Right lobe of liver (tissue), 6 donors: ENCODE results near the gene R3HDM2. TPM values are rescaled to one million over a fixed set of nuclear protein-coding genes. Genes with fewer than 3 reads are reported as not detected.

Experiments
- ATAC-seq, 4 donors: fragments of 200-7000 bp; cut with Tn5 transposase; one replicate each; pipeline ENCODE4 v1.9.1; 2020; ENCODE audit warnings: mild to moderate bottlenecking in 4 of 4, moderate library complexity in 4 of 4
- DNase-seq, 3 donors: peaks; one replicate each; pipeline ENCODE4 v3.0.0-alpha.2; 2020
- H3K27ac ChIP-seq, 3 donors: fragments of 200-600 bp; one replicate each; pipeline ENCODE4 v1.8.0; 2022
- H3K27me3 ChIP-seq, 2 donors: fragments of 200-600 bp; one replicate each; pipeline ENCODE4 v1.8.0; 2022
- H3K36me3 ChIP-seq, 4 donors: fragments of 200-600 bp; sonication (generic) in 1 of 4; one replicate each; pipeline versions ENCODE4 v1.5.1 to v1.8.0; 2017 to 2022; ENCODE audit warnings: control low read depth in 1 of 4
- H3K4me1 ChIP-seq, 4 donors: fragments of 200-600 bp; sonication (generic) in 1 of 4; one replicate each; pipeline versions ENCODE4 v1.5.1 to v1.8.0; 2017 to 2022; ENCODE audit warnings: control low read depth in 1 of 4
- H3K4me3 ChIP-seq, 3 donors: fragments of 200-600 bp; one replicate each; pipeline ENCODE4 v1.8.0; 2022
- H3K9me3 ChIP-seq, 4 donors: fragments of 200-600 bp; sonication (generic) in 1 of 4; one replicate each; pipeline versions ENCODE4 v1.5.1 to v1.8.0; 2017 to 2022; ENCODE audit warnings: control low read depth in 1 of 4
- POLR2A ChIP-seq: fragments of 450-650 bp; IDR thresholded peaks from one replicate; pipeline ENCODE4 v1.6.1; 2017; ENCODE audit warnings: antibody characterized with exemption, mild to moderate bottlenecking
- WGBS: methylation state at CpG from one replicate; pipeline ENCODE4 v1.1.6; 2018; ENCODE audit warnings: low coverage, low lambda C conversion rate; ENCODE audit not compliant: insufficient coverage; ENCODE audit errors: missing lambda C conversion rate; 5-methylcytosine and 5-hydroxymethylcytosine counted together
- intact Hi-C, 2 donors: fragments of 100-400 bp; cut with DNase I; formaldehyde crosslinking; loops; one replicate each; pipeline versions ENCODE4 v1.11.2 to v1.14.1; 2022
- total RNA-seq, 6 experiments: library from RNA; depleted of rRNA in 2 of 6; stranded (reverse); fragments of >200 nt in 2 of 6; fragmentation: NEBNext Ultra II Directional in 3 of 6; extraction: Animal tissue kit (Norgen Biotek cat#: 25700) in 3 of 6; gene quantifications; one replicate each; pipeline versions ENCODE4 v1.1.0 to v1.2.4, GENCODE V29; 2016 to 2023
- TF ChIP-seq, protein P1 (sequence below), 4 donors: fragments of 200-600 bp in 3 of 4; fragments of 450-650 bp in 1 of 4; IDR thresholded peaks; one replicate each; pipeline versions ENCODE4 v1.5.1 to v1.8.0; 2016 to 2022; ENCODE audit warnings: antibody characterized with exemption in 4 of 4, mild to moderate bottlenecking in 2 of 4
- donor health status: DM: no; HTN: yes; CAD: no.
- donor health status: DM: no; HTN: no; CAD: no.
- donor health status: DM: no; HTN: no; CAD: no.
- donor health status: DM: no; HTN: yes; CAD: no.
- donor health status: DM: no; HTN: yes; CAD: no.

Gene R3HDM2
- total RNA-seq, 6 experiments from 2014 or later = 25.3 to 48.0 (median 35.9) TPM

DNA sequence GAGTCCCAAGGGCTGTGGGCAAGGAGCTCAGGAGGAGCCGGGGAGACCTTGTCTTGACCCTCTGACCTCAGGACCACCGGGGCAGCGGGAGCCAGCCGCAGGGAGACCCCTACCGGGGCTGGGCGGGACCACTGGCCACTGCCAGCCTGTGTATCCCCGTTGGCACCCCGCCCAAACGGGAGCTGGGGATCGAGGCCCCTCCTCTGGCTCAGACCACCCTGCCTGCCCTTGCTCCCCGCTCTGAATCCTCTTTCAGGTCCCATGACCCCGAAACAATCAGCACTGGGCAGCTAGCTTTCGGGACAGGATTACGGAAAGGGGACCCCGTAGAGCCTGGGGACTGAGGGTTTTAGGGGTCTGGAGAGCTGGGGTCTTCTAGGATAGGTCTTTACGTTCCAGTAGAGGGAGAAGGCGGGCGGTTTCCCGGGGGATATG is 30.0 kb upstream of the R3HDM2 start:
- no peak overlapping the region for H3K27ac ChIP-seq
- WGBS = 4% methylated on average over 11 of the region's 19 CpGs
- peak overlapping the region; percentile 36 to 53 (median 44) for H3K4me3 ChIP-seq

DNA sequence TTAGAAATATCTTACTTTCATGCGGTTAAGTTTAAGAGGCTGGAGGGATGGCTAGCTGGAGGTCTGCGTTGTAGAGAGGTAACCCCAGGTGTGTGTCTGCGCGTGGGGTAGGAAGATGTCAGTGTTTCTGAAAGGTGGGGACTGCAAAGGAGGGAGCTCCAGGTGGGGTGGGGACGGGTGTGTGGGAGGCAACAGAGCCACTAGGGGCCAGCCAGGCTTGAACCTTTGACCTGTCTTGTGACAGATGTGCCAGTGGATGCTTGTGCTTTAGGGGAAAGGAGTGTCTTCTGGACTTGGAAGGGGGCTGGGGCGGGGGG is 29.6 kb upstream of the R3HDM2 start:
- Histone ChIP-seq H3K27ac (no peak overlapping the region), H3K27me3 (no peaks in the 10 kb centered on the region), H3K36me3 (no peaks in the 10 kb centered on the region), H3K9me3 (no peaks in the 10 kb centered on the region), H3K4me1 (peaks cover 0 to 39% (median 1%) of the 10 kb centered on the region in 4 donors), H3K4me3 (peak overlapping the region in 1 of 3 donors; percentile 65)
- intact Hi-C loops = no loop called here
- 2% methylated on average over 6 of the region's 6 CpGs for WGBS
- no peak for TF ChIP-seq POLR2A
- TF ChIP-seq, protein P1, sequence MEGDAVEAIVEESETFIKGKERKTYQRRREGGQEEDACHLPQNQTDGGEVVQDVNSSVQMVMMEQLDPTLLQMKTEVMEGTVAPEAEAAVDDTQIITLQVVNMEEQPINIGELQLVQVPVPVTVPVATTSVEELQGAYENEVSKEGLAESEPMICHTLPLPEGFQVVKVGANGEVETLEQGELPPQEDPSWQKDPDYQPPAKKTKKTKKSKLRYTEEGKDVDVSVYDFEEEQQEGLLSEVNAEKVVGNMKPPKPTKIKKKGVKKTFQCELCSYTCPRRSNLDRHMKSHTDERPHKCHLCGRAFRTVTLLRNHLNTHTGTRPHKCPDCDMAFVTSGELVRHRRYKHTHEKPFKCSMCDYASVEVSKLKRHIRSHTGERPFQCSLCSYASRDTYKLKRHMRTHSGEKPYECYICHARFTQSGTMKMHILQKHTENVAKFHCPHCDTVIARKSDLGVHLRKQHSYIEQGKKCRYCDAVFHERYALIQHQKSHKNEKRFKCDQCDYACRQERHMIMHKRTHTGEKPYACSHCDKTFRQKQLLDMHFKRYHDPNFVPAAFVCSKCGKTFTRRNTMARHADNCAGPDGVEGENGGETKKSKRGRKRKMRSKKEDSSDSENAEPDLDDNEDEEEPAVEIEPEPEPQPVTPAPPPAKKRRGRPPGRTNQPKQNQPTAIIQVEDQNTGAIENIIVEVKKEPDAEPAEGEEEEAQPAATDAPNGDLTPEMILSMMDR (IDR thresholded peaks at IDR 0.05) = no peak
- no peak for DNase-seq
- no peak for ATAC-seq

More for the DNA sequence above, 30.0 kb upstream of the R3HDM2 start:
- no peaks in the 10 kb centered on the region for H3K9me3 ChIP-seq
- no peaks in the 10 kb centered on the region for H3K36me3 ChIP-seq
- intact Hi-C loops = no loop called here
- no peak for TF ChIP-seq POLR2A
- TF ChIP-seq, protein P1 (IDR thresholded peaks at IDR 0.05) = no peak
- peak in 1 of 3 donors; percentile 44 for DNase-seq
- ATAC-seq = no peak
- peaks cover 0 to 39% (median 1%) of the 10 kb centered on the region in 4 donors for H3K4me1 ChIP-seq
- H3K27me3 ChIP-seq = no peaks in the 10 kb centered on the region

DNA sequence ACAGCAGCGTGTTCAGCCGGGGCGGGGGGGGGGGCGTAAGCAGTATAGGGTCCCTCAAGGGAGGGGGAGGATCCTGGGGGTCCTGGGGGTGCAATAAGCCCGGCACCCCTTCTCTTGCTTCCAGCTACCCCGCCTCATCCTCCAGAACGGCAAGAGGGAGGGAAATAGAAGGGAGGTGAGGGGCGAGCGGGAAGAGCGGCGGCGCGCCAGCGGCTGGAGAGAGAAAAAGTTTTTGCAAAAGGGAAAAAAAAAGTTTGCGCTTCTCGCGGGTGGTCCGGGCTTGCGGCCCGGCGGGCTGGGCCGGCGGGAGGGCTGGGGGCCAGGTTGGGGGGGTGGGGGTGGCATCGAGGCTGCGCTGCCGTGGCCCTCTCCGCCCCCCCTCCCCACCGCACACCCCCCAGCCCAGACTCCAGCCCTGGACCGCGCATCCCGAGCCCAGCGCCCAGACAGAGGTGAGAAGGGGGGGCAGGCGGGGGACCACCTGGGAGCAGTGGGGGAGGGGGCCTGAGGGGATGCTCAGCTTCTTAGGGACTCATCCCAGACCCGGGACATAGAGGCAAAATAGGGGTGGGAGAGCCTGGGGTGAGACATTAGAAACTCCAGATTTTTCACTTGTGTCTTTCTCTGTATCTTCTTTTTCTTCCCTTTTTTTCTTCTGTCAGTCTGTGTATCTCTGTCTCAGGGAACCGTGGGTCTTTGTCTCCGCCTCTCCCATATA is 29.1 kb upstream of the R3HDM2 start, which contains the start of gene GLI1:
Gene GLI1 (plus strand): TSS at position 36 of the 718 bp plus-strand sequence. CDS start 3,907 bp downstream, outside the sequence.
- Histone ChIP-seq H3K9me3 (no peaks in the 10 kb centered on the region), H3K36me3 (no peaks in the 10 kb centered on the region), H3K27me3 (no peaks in the 10 kb centered on the region), H3K4me1 (peaks cover 0 to 44% (median 1%) of the 10 kb centered on the region in 4 donors), H3K4me3 (peak within 1 kb of the TSS; percentile 65 to 77 (median 66)), H3K27ac (peak within 1 kb of the TSS; percentile 69 to 87 (median 85))
- DNase-seq = peak in 1 of 3 donors; percentile 43
- TF ChIP-seq, protein P1 (IDR thresholded peaks at IDR 0.05) = no peak
- TF ChIP-seq POLR2A = no peak
- WGBS = under 1% methylated on average over 20 of the region's 36 CpGs
- ATAC-seq = no peak
- intact Hi-C loops = no loop called here

GRCh38 chr12:57459055-57459749 is 28.4 kb upstream of the R3HDM2 start:
- ATAC-seq = peak; percentile 42 to 60 (median 53)
- peak; percentile 90 to 94 (median 92) for DNase-seq
- intact Hi-C loops = no loop called here
- Histone ChIP-seq H3K4me3 (peak overlapping the region; percentile 65 to 77 (median 66)), H3K36me3 (no peaks in the 10 kb centered on the region), H3K27me3 (no peaks in the 10 kb centered on the region), H3K9me3 (no peaks in the 10 kb centered on the region), H3K27ac (peak overlapping the region; percentile 69 to 87 (median 85)), H3K4me1 (peaks cover 0 to 48% (median 2%) of the 10 kb centered on the region in 4 donors)
- peak; percentile 89 for TF ChIP-seq POLR2A
- TF ChIP-seq, protein P1 (IDR thresholded peaks at IDR 0.05) = peak; percentile 94 to 99 (median 94)
- 3% methylated on average over 12 of the region's 24 CpGs for WGBS
